SH-SY5Y (cell line): Measurements from ENCODE around the gene CRAT.

ENCODE experiments used
- GATA2 ChIP-seq: IDR thresholded peaks from 2 replicates; pipeline ENCODE4 v1.6.1; 2011; ENCODE audit warnings: mild to moderate bottlenecking, low read depth, low read length
- GATA3 ChIP-seq: IDR thresholded peaks from 2 replicates; pipeline ENCODE4 v1.6.1; 2011; ENCODE audit warnings: low read depth, mild to moderate bottlenecking, low read length, moderate library complexity

DNA sequence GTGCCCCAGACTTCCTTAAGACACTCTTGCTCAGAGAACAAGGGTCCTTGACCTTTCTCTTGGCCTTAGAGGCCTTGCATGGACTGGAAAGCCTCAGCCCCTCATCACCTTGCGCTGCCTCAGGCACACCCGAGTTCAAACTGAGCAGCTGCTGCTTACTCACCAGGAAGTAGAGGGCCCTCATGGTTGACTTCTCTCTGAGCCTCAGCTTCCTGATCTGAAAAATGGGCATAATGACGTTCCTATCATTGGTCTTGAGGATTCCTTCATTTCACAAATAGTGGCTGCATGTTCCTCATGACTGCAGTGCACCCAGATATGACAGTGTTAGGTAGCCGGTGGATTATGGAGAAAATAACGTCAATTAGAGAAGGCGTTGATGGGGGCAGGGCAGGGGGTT, 38.8 kb upstream of the CRAT start:
- TF ChIP-seq GATA2 = no peak
- no peak for TF ChIP-seq GATA3
